Stimulated activated CD8-positive, alpha-beta memory T cell treated with anti-CD3 and anti-CD28 coated beads, Interleukin-12 subunit alpha, Interleukin-12 subunit beta, amount 100 ng/mL, for 4 hours (primary cell): ENCODE data around the gene NOL6.

Experiments used
- DNase-seq: peaks from one replicate; pipeline ENCODE4 v3.0.0-alpha.2; 2020; ENCODE audit warnings: low read depth

The NOL6 gene

GRCh38 chr9:33450621-33451146 lies 23.0 kb downstream of the NOL6 start:
- no peak for DNase-seq

GRCh38 chr9:33449715-33450114 lies 24.0 kb downstream of the NOL6 start:
- DNase-seq, result no peak

DNA sequence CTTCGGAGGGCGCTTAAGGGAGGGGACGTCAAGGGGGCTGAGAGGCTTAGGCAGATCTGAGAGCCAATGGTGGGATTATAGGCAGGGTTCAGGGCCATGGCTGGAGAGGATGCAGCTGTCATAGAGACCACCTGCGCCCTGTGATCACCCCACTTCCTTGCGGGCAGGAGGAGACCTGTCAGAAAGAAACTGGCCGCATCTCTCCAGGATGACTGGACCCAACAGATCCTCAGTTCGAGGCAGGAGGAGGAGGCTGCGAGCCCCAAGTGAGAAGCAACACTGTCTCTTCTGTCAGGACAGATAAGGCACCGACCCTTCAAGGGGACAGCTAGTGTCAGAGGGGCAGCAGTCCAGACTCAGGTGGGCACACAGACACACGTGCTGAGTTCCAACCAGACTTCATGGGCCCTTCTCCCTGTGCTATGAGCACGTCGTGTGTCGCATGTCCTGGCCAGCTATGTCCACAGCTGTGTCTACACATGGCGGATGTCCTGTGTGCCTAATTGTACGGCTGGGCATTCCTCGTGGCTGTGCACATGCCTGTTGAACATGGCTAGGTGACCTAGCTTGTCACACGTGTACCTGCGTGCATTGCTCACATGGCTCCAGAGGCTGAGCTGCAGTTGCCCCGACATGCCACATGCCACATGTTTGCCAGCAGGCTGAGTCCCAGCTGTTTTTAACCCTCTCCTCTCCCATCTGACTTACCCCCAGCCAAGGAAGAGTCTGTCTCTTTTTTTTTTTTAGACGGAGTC lies 25.7 kb downstream of the NOL6 start:
- DNase-seq, result no peak

DNA sequence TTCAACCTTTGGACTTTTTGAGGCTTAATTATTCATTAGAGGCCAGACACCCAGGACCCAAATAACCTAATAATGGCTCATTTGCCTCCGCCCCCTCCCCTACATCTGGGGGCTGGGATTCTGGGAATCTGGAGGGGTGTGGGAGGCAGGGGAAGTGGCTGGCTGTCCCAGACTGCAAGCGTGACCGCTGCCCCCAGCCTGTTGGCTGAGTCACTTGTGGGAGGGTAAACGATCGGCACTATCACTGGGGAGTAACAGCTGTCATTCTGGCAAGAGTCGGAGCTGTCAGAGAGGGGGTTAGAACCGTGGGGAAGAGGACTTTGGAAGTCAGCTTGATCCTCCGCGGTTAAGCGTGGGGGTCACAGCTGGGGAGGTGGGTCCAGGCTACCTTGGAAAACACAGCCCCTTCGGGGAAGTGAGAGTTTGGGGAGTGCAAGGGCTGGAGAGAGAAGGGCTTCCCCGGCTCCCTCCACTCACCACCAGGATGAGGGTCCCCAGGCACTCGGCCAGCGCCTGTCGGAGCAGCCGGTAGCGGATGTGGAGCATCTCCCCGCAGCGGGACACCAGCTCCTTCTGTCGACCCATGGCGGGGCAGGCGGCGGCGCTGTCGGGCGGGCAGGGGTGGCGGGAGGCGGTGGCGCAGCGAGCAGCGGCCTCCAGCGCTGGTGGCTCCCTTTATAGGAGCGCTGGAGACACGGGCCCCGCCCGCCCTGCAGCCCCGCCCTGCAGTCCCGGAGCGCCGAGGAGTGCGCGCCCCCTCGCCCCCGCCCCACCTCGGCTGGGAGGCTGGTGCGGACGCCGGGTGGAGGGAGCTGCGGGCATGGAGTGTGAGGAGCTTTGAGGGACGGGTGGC lies 26.6 kb downstream of the NOL6 start, which contains the start of gene AQP3:
Gene AQP3 (minus strand): TSS at position 648 of the 853 bp plus-strand sequence. CDS start 63 bp downstream, at position 585.
- DNase-seq, result peak; percentile 46

DNA sequence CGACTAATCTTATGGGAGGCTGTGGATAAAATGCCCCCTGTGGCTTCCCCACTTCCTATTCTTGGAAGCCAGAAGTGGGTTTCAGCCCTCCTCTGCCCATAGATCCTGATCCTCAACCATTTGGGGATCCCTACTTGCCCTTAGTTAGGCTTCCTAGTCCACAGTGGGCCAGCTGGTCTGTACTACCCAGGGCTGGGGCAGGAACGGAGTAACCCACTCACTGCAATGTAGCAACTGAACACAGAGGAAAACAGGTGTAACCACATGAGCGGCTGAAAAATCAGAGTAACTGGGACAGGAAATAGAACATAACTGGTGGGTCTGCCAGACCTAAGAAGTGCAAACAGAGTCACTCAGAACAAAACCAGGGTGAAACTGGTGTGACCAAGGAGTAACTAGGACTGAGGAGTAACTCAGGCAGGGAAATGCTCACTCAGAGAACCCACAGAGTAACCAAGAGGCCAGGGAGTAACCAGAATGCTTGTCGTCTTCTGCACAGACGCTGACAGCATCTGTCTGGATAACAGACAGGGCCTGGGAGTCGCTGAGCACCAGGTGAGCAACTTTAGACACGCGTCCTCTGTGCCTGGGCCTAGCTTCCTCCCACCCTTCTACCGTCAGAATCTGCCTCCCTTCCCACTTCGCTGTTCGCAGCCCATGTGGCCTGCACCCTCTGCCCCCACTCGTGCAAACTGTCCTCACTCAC lies 27.3 kb downstream of the NOL6 start:
- no peak for DNase-seq

GRCh38 chr9:33445389-33446239 lies 28.1 kb downstream of the NOL6 start:
- no peak for DNase-seq

DNA sequence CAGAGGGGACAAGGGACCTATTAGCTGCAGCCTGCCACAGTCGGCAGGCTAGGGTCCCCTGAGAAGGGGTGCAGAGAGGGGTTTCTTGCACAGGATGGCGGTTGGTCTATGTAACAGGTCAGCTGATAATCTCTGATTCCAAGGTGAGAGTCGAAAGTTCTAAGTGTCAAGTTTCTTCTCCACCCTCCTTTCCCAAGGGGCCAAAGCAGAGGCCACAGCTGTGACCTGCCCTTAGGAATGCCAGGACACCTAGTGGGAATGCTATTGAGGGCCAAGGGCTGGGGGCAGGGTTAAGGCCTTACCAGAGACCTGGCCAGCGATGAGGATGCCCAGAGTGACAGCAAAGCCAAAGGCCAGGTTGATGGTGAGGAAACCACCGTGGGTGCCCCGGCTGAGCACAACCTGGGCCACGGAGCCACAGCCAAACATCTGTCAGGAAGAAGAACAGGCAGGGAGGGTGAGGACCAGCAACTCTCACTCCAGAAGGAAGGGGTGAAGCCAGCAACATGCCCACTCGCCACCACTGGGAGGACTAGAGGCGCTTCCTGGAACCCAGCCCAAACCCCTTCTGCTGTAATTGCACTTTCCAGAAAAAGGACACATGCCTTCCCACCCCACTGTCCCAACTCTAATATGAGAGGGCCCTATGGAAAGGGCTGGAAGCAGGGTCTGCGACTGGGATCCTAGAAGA lies 30.1 kb downstream of the NOL6 start:
- no peak for DNase-seq

DNA sequence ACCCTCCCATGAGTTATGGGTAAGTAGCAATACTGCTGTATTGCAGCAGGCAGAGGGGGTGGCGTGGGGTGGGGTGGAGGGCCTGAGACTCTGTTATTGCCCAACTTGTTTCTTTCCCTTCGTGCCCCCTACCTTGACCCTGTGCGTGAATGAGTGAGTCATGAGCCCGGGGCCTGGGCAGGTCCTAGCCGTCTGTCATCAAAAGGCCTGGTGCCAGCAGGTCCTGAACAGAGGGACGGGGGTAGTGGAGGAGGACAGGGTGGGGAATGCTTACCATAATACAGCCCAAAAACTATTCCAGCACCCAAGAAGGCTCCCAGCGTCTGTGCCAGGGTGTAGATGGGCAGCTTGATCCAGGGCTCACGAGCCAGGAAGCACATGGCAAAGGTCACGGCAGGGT lies 30.7 kb downstream of the NOL6 start:
- no peak for DNase-seq

DNA sequence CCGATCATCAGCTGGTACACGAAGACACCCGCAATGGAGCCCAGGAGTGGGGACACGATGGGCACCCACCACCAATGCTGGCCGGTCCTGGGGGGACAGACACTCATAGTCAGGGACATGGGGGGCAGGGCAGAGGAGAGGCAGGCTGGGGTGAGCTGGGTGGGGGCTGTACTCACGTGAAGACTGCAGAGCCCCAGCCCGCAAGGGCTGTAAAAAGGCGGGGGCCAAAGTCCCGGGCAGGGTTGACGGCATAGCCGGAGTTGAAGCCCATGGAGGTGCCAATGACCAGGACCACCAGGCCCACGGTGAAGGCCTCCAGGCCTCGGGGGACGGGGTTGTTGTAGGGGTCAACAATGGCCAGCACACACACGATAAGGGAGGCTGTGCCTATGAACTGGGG lies 31.6 kb downstream of the NOL6 start:
- no peak for DNase-seq

DNA sequence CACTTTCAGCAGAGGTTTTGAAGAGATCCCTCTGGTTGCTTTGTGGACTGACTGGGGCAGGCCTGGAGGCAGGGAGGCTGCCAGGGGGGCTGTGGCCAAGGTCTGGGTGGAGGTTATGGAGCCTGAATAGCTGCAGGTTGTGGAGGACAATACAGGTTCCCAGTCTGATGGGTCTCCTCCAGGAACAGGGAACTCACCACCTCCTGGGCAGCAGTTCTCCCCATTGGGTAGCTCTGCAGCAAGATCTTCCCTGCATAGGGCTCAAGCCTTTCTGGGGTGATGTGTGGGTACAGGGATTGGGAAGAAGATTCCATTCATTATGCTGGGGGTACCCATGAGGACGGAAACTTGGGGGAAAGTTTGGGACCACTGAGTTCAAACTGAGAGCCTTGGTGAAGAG lies 33.1 kb downstream of the NOL6 start:
- DNase-seq, result no peak

DNA sequence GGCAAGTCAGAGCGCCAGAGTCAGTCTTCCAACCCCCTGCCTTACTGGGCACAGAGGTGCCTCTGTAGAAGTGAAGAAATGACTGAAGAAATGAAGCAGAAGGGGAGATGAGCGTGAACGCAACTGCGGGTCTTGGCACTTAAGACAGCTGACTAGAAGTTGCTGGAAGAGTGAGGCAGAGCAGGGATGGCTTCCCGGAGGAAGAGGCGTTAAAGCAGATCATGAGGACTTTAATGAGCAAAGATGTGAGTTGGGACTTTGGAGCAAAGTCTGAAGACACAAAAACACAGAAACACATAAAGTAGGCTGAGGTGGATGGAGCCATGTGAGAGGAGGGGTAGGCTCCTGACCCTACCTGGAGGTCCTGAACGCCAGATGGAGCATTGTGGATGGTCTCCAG lies 33.5 kb downstream of the NOL6 start:
- no peak for DNase-seq

DNA sequence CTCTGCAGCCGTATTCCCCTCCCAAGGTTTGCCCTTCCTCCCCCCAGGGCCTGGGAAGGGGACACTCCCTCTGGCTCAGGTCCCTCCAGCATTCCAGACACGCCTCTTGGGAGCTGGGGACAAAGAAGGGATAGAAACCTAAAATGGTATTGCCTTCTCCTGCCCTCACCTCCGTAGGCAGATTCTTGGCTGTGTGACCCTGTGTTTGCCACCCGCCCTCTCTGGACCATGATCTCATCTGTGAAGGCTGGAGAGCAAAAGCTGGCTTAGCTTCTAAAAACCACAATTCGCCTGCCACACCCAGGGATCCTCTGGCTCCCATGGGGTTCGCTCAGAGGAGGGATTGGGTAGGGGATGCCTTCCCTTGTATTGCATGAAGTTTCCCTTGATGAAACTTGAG lies 34.0 kb downstream of the NOL6 start:
- DNase-seq, result no peak

- DNase-seq, result no peak
Measured at GRCh38 chr9:33438926-33439680, 34.6 kb downstream of the NOL6 start.

DNA sequence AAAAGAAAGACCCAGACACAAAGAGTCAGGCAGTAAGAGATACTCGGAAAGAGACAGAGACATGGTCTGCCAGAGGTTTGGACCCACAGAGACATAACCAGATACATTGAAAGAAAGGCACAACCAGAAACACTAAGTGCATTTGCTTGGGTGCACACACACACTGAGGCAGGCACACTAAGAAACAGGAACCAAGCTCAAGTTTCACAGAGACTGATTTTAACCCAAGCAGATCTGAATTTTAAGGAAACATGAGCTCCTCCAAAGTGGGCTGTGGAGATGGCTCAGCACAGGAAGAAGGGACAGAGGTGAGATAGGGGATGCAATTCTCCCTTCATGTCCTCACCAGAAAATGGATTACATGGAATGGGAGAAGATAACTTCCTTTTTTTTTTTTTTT lies 35.8 kb downstream of the NOL6 start:
- no peak for DNase-seq

DNA sequence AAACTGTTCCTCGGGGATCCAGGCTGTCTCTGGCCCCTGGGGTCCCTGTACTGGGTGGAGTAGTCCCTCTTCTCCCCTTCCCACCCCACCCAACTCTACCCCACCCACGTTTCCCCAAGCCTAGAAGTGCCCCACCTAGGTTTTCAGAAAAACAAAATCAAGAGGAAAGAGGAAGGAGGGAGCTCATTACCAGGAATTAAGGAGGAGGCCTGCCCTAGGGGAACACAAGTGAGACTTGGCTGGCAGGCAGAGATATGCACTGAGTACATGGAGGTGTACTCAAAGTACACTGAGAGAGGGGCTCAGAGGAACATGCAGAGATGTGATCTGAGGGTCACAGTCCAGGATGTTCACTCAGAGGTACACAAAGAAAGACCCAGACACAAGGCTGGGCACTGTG lies 36.5 kb downstream of the NOL6 start:
- no peak for DNase-seq

- DNase-seq, result no peak
Measured at GRCh38 chr9:33436445-33436844, 37.3 kb downstream of the NOL6 start.

DNA sequence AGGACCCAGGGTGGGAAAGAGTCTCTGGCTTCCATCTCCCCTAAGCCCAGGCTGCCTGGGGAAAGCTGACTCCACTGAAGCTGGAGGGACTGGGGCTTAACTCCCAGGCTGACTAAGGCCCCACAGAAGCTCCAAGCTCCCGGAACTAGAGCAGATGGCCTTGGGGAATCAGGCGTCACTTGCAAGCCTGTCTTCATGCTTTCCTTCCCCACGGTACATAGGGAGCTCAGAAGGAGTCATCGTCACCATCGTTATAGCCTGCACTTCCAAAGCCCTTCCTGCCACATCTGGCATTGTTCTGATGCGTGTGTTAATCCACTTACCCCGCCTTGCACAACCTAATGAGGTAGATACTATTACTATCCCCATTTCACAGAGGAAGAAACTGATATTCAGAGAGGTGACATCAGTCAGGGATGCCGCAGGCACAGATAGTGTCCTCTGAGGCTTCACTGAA lies 37.9 kb downstream of the NOL6 start:
- no peak for DNase-seq

DNA sequence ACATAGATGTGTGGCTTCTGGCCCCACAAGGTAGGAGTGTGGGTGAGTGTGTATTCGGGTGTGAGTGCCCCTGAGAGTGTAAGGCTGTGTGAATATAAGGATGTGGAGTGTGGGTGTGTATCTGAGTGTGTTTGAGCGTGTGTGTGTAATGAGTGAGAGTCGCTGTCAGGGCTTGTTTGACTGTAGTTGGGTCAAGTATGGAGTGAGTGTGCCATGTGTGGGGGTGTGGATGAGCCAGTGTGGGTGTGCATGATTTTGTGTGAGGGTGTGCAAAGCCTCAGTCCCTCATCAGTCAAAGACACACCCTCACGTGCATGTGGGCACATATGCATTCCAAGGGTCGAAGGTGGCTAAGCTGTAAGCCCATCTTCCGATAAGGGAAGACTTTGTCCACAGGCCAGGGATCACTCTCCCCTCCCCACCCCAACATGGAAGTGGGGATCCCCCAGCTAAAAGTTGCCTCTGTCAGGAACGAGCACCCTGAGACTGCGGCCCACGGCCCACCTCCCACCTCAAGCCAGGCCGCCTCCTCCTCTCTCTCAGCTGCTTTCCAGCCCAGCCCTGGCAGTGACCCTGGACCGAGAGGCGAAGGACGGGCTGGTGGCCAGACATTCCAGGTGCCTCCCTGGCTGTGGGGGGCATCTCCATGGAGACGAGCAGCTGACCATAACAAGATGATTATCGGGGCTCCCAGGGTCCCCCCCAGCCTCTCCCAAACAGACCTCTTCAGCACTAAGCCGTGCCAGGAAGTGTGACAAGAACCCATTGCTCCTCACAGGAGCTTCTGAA lies 39.2 kb downstream of the NOL6 start:
- DNase-seq, result no peak

- DNase-seq, result no peak
Measured at GRCh38 chr9:33433871-33434270, 39.9 kb downstream of the NOL6 start.
